HG03520 (cell line): ENCODE measurements around the gene NRXN3.

Experiments used
- ATAC-seq: cut with Tn5 transposase; IDR thresholded peaks from one replicate; pipeline ENCODE4 v1.9.1; 2021; ENCODE audit warnings: mild to moderate bottlenecking, moderate library complexity; ENCODE audit not compliant: unreplicated experiment

The NRXN3 gene

GRCh38 chr14:79878785-79879184, 1708.6 kb downstream of the NRXN3 start:
- ATAC-seq: no peak

DNA sequence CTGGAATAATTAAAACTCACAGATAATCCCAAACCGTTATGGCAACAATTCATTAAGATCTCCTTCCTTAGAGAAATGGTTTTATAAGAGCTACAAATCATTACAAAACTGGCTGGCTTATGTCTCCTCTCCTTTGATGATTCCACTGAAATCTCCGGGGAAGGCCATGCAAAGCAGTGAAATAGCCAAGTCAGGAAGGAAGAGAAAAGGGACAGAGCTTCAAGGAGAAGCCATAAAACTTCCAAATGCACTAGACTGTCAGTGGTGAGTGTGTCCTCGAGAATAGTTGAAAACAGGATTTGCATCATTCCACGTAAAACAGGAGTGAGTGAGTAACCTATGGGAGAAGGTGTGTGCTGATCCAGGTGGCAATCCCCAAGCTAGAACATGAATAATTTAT, 1711.1 kb downstream of the NRXN3 start:
- no peak for ATAC-seq

DNA sequence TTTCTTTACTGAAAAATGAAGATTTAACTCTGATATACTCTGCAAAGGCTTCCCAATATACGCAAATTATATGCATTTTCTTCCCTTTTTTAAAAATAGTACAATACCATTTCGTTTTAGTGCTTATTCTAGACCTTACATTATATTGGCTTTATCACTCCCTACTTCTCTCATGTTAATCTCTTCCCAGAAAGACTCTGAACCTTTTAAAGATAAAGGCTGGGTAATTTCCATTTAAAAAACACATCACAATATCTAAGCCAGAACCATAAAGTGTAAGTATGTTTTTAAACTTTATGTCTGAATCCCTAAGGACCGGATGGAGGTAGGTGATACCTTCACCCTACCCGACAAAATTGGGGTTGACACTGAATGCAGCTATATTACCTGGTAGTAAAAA, 1720.4 kb downstream of the NRXN3 start:
- ATAC-seq: no peak

- ATAC-seq: no peak
Observed at GRCh38 chr14:79896009-79896408, 1725.8 kb downstream of the NRXN3 start.

GRCh38 chr14:79899610-79900009, 1729.4 kb downstream of the NRXN3 start:
- ATAC-seq: no peak

GRCh38 chr14:79904497-79904896, 1734.3 kb downstream of the NRXN3 start:
- no peak for ATAC-seq

- ATAC-seq: no peak
Observed at GRCh38 chr14:79906994-79907393, 1736.8 kb downstream of the NRXN3 start.

GRCh38 chr14:79910086-79910485, 1739.9 kb downstream of the NRXN3 start:
- ATAC-seq: no peak

- no peak for ATAC-seq
Observed at GRCh38 chr14:79911744-79912143, 1741.6 kb downstream of the NRXN3 start.

DNA sequence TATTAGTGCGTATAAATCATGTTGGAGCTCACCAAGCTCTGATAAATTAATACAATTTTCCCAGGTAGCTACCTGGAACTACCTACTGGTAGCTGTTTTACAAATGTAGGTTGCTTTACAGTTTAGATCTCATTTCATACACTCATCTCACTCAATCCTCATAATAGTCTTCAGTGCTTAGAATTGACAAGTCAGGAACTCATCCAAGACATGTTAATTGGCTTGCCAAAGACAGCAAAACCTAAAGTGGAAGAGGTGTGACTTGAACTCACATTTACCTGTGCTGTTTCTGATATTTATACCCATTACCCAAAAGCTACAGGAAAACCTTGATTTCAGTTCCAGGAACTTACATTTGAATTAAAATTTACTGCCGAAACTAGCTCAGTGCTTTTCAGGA, 1744.4 kb downstream of the NRXN3 start:
- no peak for ATAC-seq

GRCh38 chr14:79915406-79915805, 1745.2 kb downstream of the NRXN3 start:
- ATAC-seq: no peak

DNA sequence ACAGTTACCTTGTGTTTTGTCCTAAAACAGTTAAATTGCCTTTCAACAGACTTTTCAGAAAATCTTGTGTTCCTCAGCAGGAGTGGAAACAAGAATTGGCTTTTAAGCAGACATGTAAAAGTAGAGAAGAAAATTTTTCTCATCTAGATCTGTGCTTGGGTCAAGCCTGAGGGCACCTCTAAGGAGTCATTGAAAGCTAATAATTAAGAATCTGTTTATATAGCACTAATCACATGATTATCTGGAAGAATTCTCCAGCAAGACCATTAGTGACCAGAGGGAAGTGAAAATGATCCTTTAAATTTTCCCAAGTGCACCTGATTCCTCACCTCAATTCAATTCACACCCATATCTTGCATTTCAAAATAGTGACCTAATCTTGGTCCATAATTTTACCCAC, 1746.1 kb downstream of the NRXN3 start:
- no peak for ATAC-seq

DNA sequence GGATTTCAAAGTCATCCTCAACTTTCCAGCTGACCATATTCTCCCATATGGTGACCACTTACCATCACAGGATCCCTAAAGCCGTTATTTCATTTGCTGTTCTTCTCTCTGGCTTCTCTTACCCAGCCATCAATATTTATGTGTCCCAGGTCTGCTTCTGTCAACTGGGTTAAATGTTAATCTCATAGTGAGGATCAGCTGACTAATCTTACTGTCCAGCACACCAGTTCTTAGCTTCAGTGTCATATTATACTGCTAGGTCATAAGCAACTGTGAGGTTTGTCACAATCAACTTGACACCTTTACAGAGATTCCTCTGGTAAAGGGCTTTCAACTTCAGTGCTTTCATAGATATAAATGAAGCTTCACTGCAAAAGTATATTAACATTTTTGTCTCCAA, 1746.7 kb downstream of the NRXN3 start:
- ATAC-seq: no peak
